HG03045 (cell line): Measurements from ENCODE around the gene KATNA1.

Experiments used
- ATAC-seq: cut with Tn5 transposase; IDR thresholded peaks from one replicate; pipeline ENCODE4 v1.9.1; 2021; ENCODE audit warnings: mild to moderate bottlenecking, moderate library complexity; ENCODE audit not compliant: unreplicated experiment

The KATNA1 gene

GRCh38 chr6:149614337-149614736 is 34.2 kb downstream of the KATNA1 start:
- ATAC-seq: no peak

- no peak for ATAC-seq
Measured at GRCh38 chr6:149608381-149608982, 40.0 kb downstream of the KATNA1 start.

- ATAC-seq: no peak
Measured at GRCh38 chr6:149600508-149600907, 48.0 kb downstream of the KATNA1 start.

GRCh38 chr6:149593408-149593807 is 55.1 kb downstream of the KATNA1 start:
- ATAC-seq: no peak

GRCh38 chr6:149592983-149593382 is 55.5 kb downstream of the KATNA1 start:
- no peak for ATAC-seq

- no peak for ATAC-seq
Measured at GRCh38 chr6:149586149-149586548, 62.4 kb downstream of the KATNA1 start.

- no peak for ATAC-seq
Measured at GRCh38 chr6:149581349-149581748, 67.2 kb downstream of the KATNA1 start.

GRCh38 chr6:149580880-149581279 is 67.6 kb downstream of the KATNA1 start:
- no peak for ATAC-seq

- no peak for ATAC-seq
Measured at GRCh38 chr6:149567945-149568585, 80.4 kb downstream of the KATNA1 start.

- ATAC-seq: no peak
Measured at GRCh38 chr6:149567194-149567586, 81.3 kb downstream of the KATNA1 start.

- peak; percentile 25 for ATAC-seq
Measured at GRCh38 chr6:149566410-149567193, 81.9 kb downstream of the KATNA1 start.

GRCh38 chr6:149565527-149566409 is 82.7 kb downstream of the KATNA1 start, which contains the start of gene GINM1:
Gene GINM1, plus strand, starts transcription at chr6:149566375. Its CDS starts 40 bp downstream, at chr6:149566415.
- ATAC-seq: peak; percentile 80

- no peak for ATAC-seq
Measured at GRCh38 chr6:149563928-149564325, 84.6 kb downstream of the KATNA1 start.

GRCh38 chr6:149563203-149563927 is 85.1 kb downstream of the KATNA1 start:
- ATAC-seq: no peak

- no peak for ATAC-seq
Measured at GRCh38 chr6:149560736-149561135, 87.8 kb downstream of the KATNA1 start.

- no peak for ATAC-seq
Measured at GRCh38 chr6:149559389-149559788, 89.1 kb downstream of the KATNA1 start.

- no peak for ATAC-seq
Measured at GRCh38 chr6:149558029-149558428, 90.5 kb downstream of the KATNA1 start.

GRCh38 chr6:149551920-149552319 is 96.6 kb downstream of the KATNA1 start:
- no peak for ATAC-seq

GRCh38 chr6:149545754-149546471 is 102.6 kb downstream of the KATNA1 start, which contains the start of gene PPIL4:
Gene PPIL4, minus strand, starts transcription at chr6:149546043. Its CDS starts 38 bp downstream, at chr6:149546005.
- ATAC-seq: peak; percentile 93
